ENCODE data around the gene TRAPPC8.
"Not testable (repeated sequence)": the region's sequence is repeated elsewhere in the genome, so short reads cannot be mapped to it uniquely, and the experiment has no call there.

GRCh38 chr18:31953699-31954098 lies 10.8 kb upstream of the TRAPPC8 start:
- not testable (repeated sequence) for TF ChIP-seq CTCF (conservative IDR thresholded peaks at IDR 0.05; ENCODE audit: low read depth in 2 of 2); POLR2AphosphoS5 (IDR thresholded peaks at IDR 0.05; ENCODE audit: low read depth); ETS1 (IDR thresholded peaks at IDR 0.05); EZH2phosphoT487 (IDR thresholded peaks at IDR 0.05; ENCODE audit: unreplicated experiment); JUNB (IDR thresholded peaks at IDR 0.05; ENCODE audit: unreplicated experiment)
